HEK293 (cell line): ENCODE data around the gene NFATC3.

Source experiments
- CTCF ChIA-PET: fragments of 350-600 bp; formaldehyde crosslinking; extraction: SDS; loops from one replicate; lab custom pipeline; 2021; ENCODE audit warnings: antibody characterized with exemption; lab: Yijun Ruan, JAX
- POLR2A ChIA-PET: fragments of 300-600 bp; formaldehyde crosslinking; extraction: SDS; loops from one replicate; lab custom pipeline; 2020; ENCODE audit warnings: antibody characterized with exemption, inconsistent platforms; lab: Yijun Ruan, JAX
- H3K27ac ChIP-seq: fragments of 200-500 bp; sonication (Bioruptor generic); 2 replicates; pipeline ENCODE4 v1.5.1; 2014; ENCODE audit warnings: low read depth, low read length, control low read depth, inconsistent platforms; ENCODE audit errors: extremely low read depth
- H3K36me3 ChIP-seq, 2 experiments: fragments of 200-500 bp in 1 of 2; sonication (Bioruptor generic) in 1 of 2; 1 replicate in 1 of 2; 2 replicates in 1 of 2; pipeline ENCODE4 v1.5.1; 2014 to 2017; ENCODE audit warnings: inconsistent platforms in 2 of 2, low read length in 2 of 2; ENCODE audit not compliant: control insufficient read depth in 2 of 2, insufficient read depth in 1 of 2
- H3K4me1 ChIP-seq: fragments of 200-500 bp; sonication (Bioruptor generic); 2 replicates; pipeline ENCODE4 v1.5.1; 2014; ENCODE audit warnings: mild to moderate bottlenecking, low read length, inconsistent platforms; ENCODE audit not compliant: control insufficient read depth, insufficient read depth
- H3K4me3 ChIP-seq: 2 replicates; pipeline ENCODE4 v1.5.1; 2011; ENCODE audit warnings: low read depth, mild to moderate bottlenecking, control low read depth, low read length, moderate library complexity
- H3K9me3 ChIP-seq: fragments of 200-500 bp; sonication (Bioruptor generic); 2 replicates; pipeline ENCODE4 v1.5.1; 2014; ENCODE audit warnings: low read depth, low read length, inconsistent platforms; ENCODE audit not compliant: control insufficient read depth, insufficient read depth
- GFI1B ChIP-seq: fragments of 450-650 bp; formaldehyde crosslinking; IDR thresholded peaks from 2 replicates; pipeline ENCODE4 v1.5.1; 2016; ENCODE audit warnings: missing biosample characterization, missing genetic modification characterization
- SCRT1 ChIP-seq: fragments of 450-650 bp; formaldehyde crosslinking; IDR thresholded peaks from 2 replicates; pipeline ENCODE4 v1.5.1; 2016; ENCODE audit warnings: missing biosample characterization, missing genetic modification characterization, borderline replicate concordance
- SCRT2 ChIP-seq: fragments of 450-650 bp; formaldehyde crosslinking; IDR thresholded peaks from 2 replicates; pipeline ENCODE4 v1.5.1; 2016; ENCODE audit warnings: missing biosample characterization, missing genetic modification characterization
- SP3 ChIP-seq: fragments of 450-650 bp; formaldehyde crosslinking; IDR thresholded peaks from 2 replicates; pipeline ENCODE4 v1.5.1; 2016; ENCODE audit warnings: missing biosample characterization, missing genetic modification characterization
- ZFP69B ChIP-seq: fragments of 450-650 bp; formaldehyde crosslinking; IDR thresholded peaks from 2 replicates; pipeline ENCODE4 v1.5.1; 2016; ENCODE audit warnings: missing biosample characterization, missing genetic modification characterization
- ZNF112 ChIP-seq: fragments of 450-650 bp; formaldehyde crosslinking; IDR thresholded peaks from 2 replicates; pipeline ENCODE4 v1.5.0; 2017; ENCODE audit warnings: missing biosample characterization, missing genetic modification characterization
- ZNF155 ChIP-seq: fragments of 450-650 bp; formaldehyde crosslinking; IDR thresholded peaks from 2 replicates; pipeline ENCODE4 v1.5.1; 2016; ENCODE audit warnings: missing biosample characterization, missing genetic modification characterization
- ZNF2 ChIP-seq: fragments of 450-650 bp; formaldehyde crosslinking; IDR thresholded peaks from 2 replicates; pipeline ENCODE4 v1.5.1; 2016; ENCODE audit warnings: missing biosample characterization, missing genetic modification characterization
- ZNF24 ChIP-seq: fragments of 450-650 bp; formaldehyde crosslinking; IDR thresholded peaks from 2 replicates; pipeline ENCODE4 v1.5.1; 2016; ENCODE audit warnings: missing biosample characterization, missing genetic modification characterization
- ZNF292 ChIP-seq: fragments of 450-650 bp; formaldehyde crosslinking; IDR thresholded peaks from 2 replicates; pipeline ENCODE4 v1.5.1; 2016; ENCODE audit warnings: low read depth, missing biosample characterization, missing genetic modification characterization, borderline replicate concordance
- ZNF354C ChIP-seq: fragments of 450-650 bp; formaldehyde crosslinking; IDR thresholded peaks from 2 replicates; pipeline ENCODE4 v1.5.1; 2016; ENCODE audit warnings: missing biosample characterization, missing genetic modification characterization, low read depth, borderline replicate concordance
- ZNF561 ChIP-seq: fragments of 450-650 bp; IDR thresholded peaks from 2 replicates; pipeline ENCODE4 v1.5.1; 2018; ENCODE audit warnings: missing biosample characterization, missing genetic modification characterization, borderline replicate concordance
- ZNF677 ChIP-seq: fragments of 450-650 bp; IDR thresholded peaks from 2 replicates; pipeline ENCODE4 v1.5.0; 2018; ENCODE audit warnings: missing biosample characterization, mild to moderate bottlenecking, missing genetic modification characterization, moderate library complexity
- ZNF843 ChIP-seq: fragments of 450-650 bp; formaldehyde crosslinking; IDR thresholded peaks from 2 replicates; pipeline ENCODE4 v1.5.1; 2016; ENCODE audit warnings: missing biosample characterization, missing genetic modification characterization
- TF ChIP-seq, protein P1 (sequence below): fragments of 450-650 bp; formaldehyde crosslinking; IDR thresholded peaks from 2 replicates; pipeline ENCODE4 v1.5.1; 2016; ENCODE audit warnings: missing biosample characterization, missing genetic modification characterization, borderline replicate concordance
- TF ChIP-seq, protein P2 (sequence below): fragments of 450-650 bp; formaldehyde crosslinking; IDR thresholded peaks from 2 replicates; pipeline ENCODE4 v1.5.1; 2016; ENCODE audit warnings: missing biosample characterization, missing genetic modification characterization, low read depth
- TF ChIP-seq, protein P3 (sequence below): fragments of 450-650 bp; formaldehyde crosslinking; conservative IDR thresholded peaks from 2 replicates; pipeline ENCODE4 v1.5.1; 2016; ENCODE audit warnings: low read depth, missing biosample characterization, missing genetic modification characterization
- TF ChIP-seq, protein P4 (sequence below): fragments of 450-650 bp; formaldehyde crosslinking; IDR thresholded peaks from 2 replicates; pipeline ENCODE4 v1.5.1; 2016; ENCODE audit warnings: missing biosample characterization, missing genetic modification characterization
- TF ChIP-seq, protein P5 (sequence below): fragments of 450-650 bp; formaldehyde crosslinking; IDR thresholded peaks from 2 replicates; pipeline ENCODE4 v1.5.1; 2016; ENCODE audit warnings: missing biosample characterization, missing genetic modification characterization

NFATC3 gene

DNA sequence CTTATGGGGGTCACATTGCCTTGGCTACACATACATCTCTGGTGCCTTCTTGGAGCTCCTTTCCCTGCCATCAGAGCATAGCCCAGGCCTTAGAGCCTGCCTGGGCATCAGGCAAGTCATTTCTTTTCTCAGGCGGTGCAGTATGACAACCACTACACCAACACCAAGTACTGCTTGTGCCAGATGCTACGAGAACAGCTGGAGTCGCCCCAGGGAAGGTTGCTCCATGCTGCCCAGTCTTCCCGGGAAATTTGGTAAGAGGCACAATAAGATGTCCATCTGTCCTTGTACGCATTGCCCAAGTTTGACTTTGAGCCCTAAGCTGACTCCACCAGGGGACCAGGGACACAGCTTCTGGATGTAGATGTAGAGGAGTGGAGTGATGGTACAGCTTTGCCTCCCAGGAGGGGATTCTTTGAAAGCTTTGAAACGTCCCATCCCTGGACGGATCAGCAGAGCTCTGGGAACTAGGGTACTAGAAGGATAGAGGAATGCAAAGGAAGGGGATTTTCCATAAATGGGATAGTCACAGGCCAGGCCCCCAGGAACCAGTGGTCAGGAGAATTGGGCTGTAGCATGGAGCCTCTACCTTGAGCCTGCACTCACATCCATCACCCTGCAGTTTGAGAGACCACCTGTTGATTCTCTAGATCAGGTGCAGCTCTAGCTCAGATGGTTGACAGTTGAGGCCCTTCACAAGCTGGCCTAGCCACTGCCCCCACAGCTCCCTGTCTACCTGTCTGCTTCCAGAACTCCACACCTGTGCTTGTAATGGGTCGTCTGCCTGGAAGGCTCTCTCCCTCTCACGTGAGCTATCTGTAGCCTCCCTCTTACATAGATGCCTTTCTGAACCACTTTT is 11.0 kb upstream of the NFATC3 start:
- Histone ChIP-seq H3K9me3 (no peaks in the 10 kb centered on the region), H3K27ac (no peak overlapping the region), H3K4me3 (no peak overlapping the region), H3K4me1 (no peaks in the 10 kb centered on the region), H3K36me3 (peaks cover 11 to 88% of the 10 kb centered on the region in 2 experiments; a peak in 2 of 3 replicates)
- TF ChIP-seq SCRT2 (tag by site-specific recombination) (peak; percentile 93), ZFP69B (tag by site-specific recombination) (no peak), SCRT1 (tag by site-specific recombination) (peak; percentile 90), ZNF2 (tag by site-specific recombination) (no peak), ZNF112 (no peak), SP3 (tag by site-specific recombination) (no peak), ZNF843 (tag by site-specific recombination) (no peak)
- TF ChIP-seq, protein P1, sequence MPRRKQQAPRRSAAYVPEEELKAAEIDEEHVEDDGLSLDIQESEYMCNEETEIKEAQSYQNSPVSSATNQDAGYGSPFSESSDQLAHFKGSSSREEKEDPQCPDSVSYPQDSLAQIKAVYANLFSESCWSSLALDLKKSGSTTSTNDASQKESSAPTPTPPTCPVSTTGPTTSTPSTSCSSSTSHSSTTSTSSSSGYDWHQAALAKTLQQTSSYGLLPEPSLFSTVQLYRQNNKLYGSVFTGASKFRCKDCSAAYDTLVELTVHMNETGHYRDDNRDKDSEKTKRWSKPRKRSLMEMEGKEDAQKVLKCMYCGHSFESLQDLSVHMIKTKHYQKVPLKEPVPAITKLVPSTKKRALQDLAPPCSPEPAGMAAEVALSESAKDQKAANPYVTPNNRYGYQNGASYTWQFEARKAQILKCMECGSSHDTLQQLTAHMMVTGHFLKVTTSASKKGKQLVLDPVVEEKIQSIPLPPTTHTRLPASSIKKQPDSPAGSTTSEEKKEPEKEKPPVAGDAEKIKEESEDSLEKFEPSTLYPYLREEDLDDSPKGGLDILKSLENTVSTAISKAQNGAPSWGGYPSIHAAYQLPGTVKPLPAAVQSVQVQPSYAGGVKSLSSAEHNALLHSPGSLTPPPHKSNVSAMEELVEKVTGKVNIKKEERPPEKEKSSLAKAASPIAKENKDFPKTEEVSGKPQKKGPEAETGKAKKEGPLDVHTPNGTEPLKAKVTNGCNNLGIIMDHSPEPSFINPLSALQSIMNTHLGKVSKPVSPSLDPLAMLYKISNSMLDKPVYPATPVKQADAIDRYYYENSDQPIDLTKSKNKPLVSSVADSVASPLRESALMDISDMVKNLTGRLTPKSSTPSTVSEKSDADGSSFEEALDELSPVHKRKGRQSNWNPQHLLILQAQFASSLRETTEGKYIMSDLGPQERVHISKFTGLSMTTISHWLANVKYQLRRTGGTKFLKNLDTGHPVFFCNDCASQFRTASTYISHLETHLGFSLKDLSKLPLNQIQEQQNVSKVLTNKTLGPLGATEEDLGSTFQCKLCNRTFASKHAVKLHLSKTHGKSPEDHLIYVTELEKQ, result no peak
- TF ChIP-seq, protein P2, sequence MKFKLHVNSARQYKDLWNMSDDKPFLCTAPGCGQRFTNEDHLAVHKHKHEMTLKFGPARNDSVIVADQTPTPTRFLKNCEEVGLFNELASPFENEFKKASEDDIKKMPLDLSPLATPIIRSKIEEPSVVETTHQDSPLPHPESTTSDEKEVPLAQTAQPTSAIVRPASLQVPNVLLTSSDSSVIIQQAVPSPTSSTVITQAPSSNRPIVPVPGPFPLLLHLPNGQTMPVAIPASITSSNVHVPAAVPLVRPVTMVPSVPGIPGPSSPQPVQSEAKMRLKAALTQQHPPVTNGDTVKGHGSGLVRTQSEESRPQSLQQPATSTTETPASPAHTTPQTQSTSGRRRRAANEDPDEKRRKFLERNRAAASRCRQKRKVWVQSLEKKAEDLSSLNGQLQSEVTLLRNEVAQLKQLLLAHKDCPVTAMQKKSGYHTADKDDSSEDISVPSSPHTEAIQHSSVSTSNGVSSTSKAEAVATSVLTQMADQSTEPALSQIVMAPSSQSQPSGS (tag by site-specific recombination), result no peak
- ChIA-PET CTCF (interaction anchor here (0.6 to 0.9 kb wide), 3 partner anchors 9 to 160 kb away, joined by 3 to 4 read pairs (median 3); no protein-coding TSS in a partner anchor), POLR2A (interaction anchor here (1.3 to 2.2 kb wide), 2 partner anchors 11 kb away, joined by 4 to 9 read pairs; partner anchors contain the start of gene NFATC3)

DNA sequence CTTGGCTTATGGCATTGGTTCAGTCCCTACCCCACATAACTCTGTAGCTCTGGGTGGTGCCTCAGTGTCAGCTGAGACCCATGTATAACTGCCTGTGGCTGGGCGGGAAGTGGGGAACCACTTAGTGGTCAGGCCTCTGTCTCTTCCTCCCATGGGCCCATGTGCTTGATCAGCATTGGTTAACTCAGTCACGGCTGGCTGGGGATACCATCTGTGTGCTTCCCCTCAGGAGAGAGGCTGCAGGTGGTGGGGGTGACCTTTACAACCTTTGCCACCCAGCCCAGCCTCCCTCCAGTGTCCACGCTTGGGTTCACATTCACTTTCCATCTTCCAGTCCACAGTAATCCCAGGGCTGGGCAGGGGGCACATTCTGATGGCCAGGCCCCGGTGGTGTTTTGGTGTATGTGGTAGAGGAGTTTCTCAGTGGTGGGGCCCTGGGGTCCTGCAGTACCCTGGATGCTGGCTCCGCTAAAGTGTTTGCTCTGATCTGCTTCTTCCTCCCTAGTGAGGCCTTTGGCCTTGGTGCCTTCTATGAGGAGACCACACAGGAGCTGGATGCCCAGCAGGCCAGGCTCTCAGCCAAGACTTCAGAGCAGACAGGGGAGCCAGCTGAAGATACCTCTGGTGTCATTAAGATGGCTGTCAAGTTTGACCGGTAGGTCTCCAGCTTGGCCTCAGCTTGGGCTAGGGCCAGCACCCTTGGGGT is 10.2 kb upstream of the NFATC3 start:
- H3K27ac ChIP-seq, result no peak overlapping the region
- ChIA-PET POLR2A (interaction anchor here (2.2 kb wide), 1 partner anchor 10 kb away, joined by 9 read pairs; the partner anchor contains the start of gene NFATC3), CTCF (interaction anchor here (1.1 to 1.3 kb wide), 2 partner anchors 10 to 11 kb away, joined by 3 to 4 read pairs; no protein-coding TSS in a partner anchor)
- H3K36me3 ChIP-seq, result peaks cover 11 to 86% of the 10 kb centered on the region in 2 experiments; a peak in 2 of 3 replicates
- H3K9me3 ChIP-seq, result no peaks in the 10 kb centered on the region
- H3K4me3 ChIP-seq, result no peak overlapping the region
- H3K4me1 ChIP-seq, result no peaks in the 10 kb centered on the region
- TF ChIP-seq ZNF155 (tag by site-specific recombination) (no peak), ZNF354C (no peak), ZNF677 (tag by site-specific recombination) (no peak), ZNF24 (tag by site-specific recombination) (no peak), GFI1B (tag by site-specific recombination) (no peak), ZNF561 (tag by site-specific recombination) (no peak), ZNF292 (tag by site-specific recombination) (no peak)
- TF ChIP-seq, protein P3, sequence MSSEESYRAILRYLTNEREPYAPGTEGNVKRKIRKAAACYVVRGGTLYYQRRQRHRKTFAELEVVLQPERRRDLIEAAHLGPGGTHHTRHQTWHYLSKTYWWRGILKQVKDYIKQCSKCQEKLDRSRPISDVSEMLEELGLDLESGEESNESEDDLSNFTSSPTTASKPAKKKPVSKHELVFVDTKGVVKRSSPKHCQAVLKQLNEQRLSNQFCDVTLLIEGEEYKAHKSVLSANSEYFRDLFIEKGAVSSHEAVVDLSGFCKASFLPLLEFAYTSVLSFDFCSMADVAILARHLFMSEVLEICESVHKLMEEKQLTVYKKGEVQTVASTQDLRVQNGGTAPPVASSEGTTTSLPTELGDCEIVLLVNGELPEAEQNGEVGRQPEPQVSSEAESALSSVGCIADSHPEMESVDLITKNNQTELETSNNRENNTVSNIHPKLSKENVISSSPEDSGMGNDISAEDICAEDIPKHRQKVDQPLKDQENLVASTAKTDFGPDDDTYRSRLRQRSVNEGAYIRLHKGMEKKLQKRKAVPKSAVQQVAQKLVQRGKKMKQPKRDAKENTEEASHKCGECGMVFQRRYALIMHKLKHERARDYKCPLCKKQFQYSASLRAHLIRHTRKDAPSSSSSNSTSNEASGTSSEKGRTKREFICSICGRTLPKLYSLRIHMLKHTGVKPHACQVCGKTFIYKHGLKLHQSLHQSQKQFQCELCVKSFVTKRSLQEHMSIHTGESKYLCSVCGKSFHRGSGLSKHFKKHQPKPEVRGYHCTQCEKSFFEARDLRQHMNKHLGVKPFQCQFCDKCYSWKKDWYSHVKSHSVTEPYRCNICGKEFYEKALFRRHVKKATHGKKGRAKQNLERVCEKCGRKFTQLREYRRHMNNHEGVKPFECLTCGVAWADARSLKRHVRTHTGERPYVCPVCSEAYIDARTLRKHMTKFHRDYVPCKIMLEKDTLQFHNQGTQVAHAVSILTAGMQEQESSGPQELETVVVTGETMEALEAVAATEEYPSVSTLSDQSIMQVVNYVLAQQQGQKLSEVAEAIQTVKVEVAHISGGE (tag by site-specific recombination), result no peak
- TF ChIP-seq, protein P4, sequence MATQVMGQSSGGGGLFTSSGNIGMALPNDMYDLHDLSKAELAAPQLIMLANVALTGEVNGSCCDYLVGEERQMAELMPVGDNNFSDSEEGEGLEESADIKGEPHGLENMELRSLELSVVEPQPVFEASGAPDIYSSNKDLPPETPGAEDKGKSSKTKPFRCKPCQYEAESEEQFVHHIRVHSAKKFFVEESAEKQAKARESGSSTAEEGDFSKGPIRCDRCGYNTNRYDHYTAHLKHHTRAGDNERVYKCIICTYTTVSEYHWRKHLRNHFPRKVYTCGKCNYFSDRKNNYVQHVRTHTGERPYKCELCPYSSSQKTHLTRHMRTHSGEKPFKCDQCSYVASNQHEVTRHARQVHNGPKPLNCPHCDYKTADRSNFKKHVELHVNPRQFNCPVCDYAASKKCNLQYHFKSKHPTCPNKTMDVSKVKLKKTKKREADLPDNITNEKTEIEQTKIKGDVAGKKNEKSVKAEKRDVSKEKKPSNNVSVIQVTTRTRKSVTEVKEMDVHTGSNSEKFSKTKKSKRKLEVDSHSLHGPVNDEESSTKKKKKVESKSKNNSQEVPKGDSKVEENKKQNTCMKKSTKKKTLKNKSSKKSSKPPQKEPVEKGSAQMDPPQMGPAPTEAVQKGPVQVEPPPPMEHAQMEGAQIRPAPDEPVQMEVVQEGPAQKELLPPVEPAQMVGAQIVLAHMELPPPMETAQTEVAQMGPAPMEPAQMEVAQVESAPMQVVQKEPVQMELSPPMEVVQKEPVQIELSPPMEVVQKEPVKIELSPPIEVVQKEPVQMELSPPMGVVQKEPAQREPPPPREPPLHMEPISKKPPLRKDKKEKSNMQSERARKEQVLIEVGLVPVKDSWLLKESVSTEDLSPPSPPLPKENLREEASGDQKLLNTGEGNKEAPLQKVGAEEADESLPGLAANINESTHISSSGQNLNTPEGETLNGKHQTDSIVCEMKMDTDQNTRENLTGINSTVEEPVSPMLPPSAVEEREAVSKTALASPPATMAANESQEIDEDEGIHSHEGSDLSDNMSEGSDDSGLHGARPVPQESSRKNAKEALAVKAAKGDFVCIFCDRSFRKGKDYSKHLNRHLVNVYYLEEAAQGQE (tag by site-specific recombination), result no peak
- TF ChIP-seq, protein P5, sequence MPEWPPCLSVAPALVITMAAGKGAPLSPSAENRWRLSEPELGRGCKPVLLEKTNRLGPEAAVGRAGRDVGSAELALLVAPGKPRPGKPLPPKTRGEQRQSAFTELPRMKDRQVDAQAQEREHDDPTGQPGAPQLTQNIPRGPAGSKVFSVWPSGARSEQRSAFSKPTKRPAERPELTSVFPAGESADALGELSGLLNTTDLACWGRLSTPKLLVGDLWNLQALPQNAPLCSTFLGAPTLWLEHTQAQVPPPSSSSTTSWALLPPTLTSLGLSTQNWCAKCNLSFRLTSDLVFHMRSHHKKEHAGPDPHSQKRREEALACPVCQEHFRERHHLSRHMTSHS (tag by site-specific recombination), result no peak
